ENCODE data around the gene POLR3GL. TPM values are rescaled to one million over a fixed set of nuclear protein-coding genes. Genes with fewer than 3 reads are reported as not detected.
A peak's percentile ranks its signal among the peaks of the same experiment; 100 is the strongest.

The POLR3GL gene
- total RNA-seq, 4 donors from 2014 or later: 19.0 to 31.4 (median 24.0) TPM

GRCh38 chr1:145996433-145997015 is 32.0 kb downstream of the POLR3GL start, which contains the start of gene TXNIP:
Gene TXNIP (minus strand): TSS chr1:145996579. CDS start chr1:145996266, 313 bp downstream.
- peak; percentile 92 for DNase-seq (ENCODE audit: low spot score)
- TF ChIP-seq CTCF (IDR thresholded peaks at IDR 0.05): no peak
- ATAC-seq (ENCODE audit: low FRiP score): peak; percentile 93

GRCh38 chr1:145997016-145997717 is 32.7 kb downstream of the POLR3GL start:
- DNase-seq (ENCODE audit: low spot score): no peak
- no peak for TF ChIP-seq CTCF (IDR thresholded peaks at IDR 0.05)
- ATAC-seq (ENCODE audit: low FRiP score): peak; percentile 29

- no peak for TF ChIP-seq CTCF (IDR thresholded peaks at IDR 0.05)
- ATAC-seq (ENCODE audit: low FRiP score): no peak
- DNase-seq (ENCODE audit: low spot score): no peak
Measured at GRCh38 chr1:145997718-145998023, 33.2 kb downstream of the POLR3GL start.

GRCh38 chr1:145999321-146000024 is 35.0 kb downstream of the POLR3GL start:
- TF ChIP-seq CTCF (IDR thresholded peaks at IDR 0.05): no peak
- ATAC-seq (ENCODE audit: low FRiP score) (peak; percentile 47), DNase-seq (ENCODE audit: low spot score) (no peak)

GRCh38 chr1:146001709-146002108 is 37.2 kb downstream of the POLR3GL start:
- TF ChIP-seq CTCF (IDR thresholded peaks at IDR 0.05): no peak
- ATAC-seq (ENCODE audit: low FRiP score): no peak
- DNase-seq (ENCODE audit: low spot score): no peak

GRCh38 chr1:146007489-146008133 is 43.1 kb downstream of the POLR3GL start:
- no peak for DNase-seq (ENCODE audit: low spot score)
- ATAC-seq (ENCODE audit: low FRiP score): no peak
- no peak for TF ChIP-seq CTCF (IDR thresholded peaks at IDR 0.05)

All from omental fat pad (tissue), 4 donors.